ENCODE data around the gene CCL19.

DNA sequence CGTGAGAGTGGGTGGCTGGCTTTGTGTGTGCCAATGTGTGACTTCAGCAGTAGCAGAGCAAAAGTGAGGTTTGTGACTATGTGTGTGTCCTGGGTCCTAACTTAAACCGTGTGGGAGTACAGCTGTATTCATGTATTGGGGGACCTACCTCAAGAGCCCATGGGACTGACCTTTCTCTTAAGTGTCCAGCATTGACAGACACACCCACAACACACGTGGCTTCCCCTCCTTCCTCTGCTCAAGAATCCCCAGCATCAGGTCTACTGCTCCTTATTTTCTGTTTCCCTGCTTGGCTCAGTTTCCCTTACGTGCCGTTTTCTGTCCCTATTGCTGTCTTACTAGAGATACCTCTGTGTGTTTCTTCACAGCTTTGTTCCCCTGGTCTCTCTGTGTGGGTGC is 38.5 kb downstream of the CCL19 start:
- TF ChIP-seq, protein P1, sequence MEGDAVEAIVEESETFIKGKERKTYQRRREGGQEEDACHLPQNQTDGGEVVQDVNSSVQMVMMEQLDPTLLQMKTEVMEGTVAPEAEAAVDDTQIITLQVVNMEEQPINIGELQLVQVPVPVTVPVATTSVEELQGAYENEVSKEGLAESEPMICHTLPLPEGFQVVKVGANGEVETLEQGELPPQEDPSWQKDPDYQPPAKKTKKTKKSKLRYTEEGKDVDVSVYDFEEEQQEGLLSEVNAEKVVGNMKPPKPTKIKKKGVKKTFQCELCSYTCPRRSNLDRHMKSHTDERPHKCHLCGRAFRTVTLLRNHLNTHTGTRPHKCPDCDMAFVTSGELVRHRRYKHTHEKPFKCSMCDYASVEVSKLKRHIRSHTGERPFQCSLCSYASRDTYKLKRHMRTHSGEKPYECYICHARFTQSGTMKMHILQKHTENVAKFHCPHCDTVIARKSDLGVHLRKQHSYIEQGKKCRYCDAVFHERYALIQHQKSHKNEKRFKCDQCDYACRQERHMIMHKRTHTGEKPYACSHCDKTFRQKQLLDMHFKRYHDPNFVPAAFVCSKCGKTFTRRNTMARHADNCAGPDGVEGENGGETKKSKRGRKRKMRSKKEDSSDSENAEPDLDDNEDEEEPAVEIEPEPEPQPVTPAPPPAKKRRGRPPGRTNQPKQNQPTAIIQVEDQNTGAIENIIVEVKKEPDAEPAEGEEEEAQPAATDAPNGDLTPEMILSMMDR (IDR thresholded peaks at IDR 0.05; ENCODE audit: borderline replicate concordance, extremely low read depth, low read length, poor library complexity, severe bottlenecking): no peak
- no peak for TF ChIP-seq EZH2 (IDR thresholded peaks at IDR 0.05; ENCODE audit: borderline replicate concordance, low read depth, low read length, severe bottlenecking)
